HepG2 (cell line): Measurements from ENCODE around the gene PROX1. TPM values are rescaled to one million over a fixed set of nuclear protein-coding genes. Genes with fewer than 3 reads are reported as not detected.
A peak's percentile ranks its signal among the peaks of the same experiment; 100 is the strongest.

Source experiments
- ARID5B ChIP-seq: IDR thresholded peaks from 2 replicates; pipeline ENCODE4 v1.4.0; 2020; ENCODE audit warnings: mild to moderate bottlenecking, missing genetic modification reagents
- IRF1 ChIP-seq: sonication (generic); formaldehyde crosslinking; IDR thresholded peaks from 2 replicates; pipeline ENCODE4 v1.4.0; 2020; ENCODE audit warnings: low read depth, mild to moderate bottlenecking, missing genetic modification reagents
- NBN ChIP-seq: fragments of 450-650 bp; conservative IDR thresholded peaks from 2 replicates; pipeline ENCODE4 v1.6.1; 2017
- NR2F6 ChIP-seq, 2 experiments: IDR thresholded peaks; 2 replicates each; pipeline ENCODE4 v1.6.1; 2016; ENCODE audit warnings: antibody characterized with exemption in 1 of 2, mild to moderate bottlenecking in 1 of 2
- POLR2G ChIP-seq: fragments of 200-400 bp; formaldehyde crosslinking; IDR thresholded peaks from 2 replicates; pipeline ENCODE4 v1.6.1; 2018; ENCODE audit warnings: mild to moderate bottlenecking, low read depth, low read length, moderate library complexity
- RBM22 ChIP-seq: fragments of 200-400 bp; formaldehyde crosslinking; optimal IDR thresholded peaks from 2 replicates; pipeline ENCODE3; 2017; ENCODE audit warnings: mild to moderate bottlenecking, low read length, moderate library complexity
- TRIM24 ChIP-seq: sonication (generic); formaldehyde crosslinking; IDR thresholded peaks from 2 replicates; pipeline ENCODE4 v1.8.0; 2022; ENCODE audit warnings: mild to moderate bottlenecking, missing genetic modification reagents
- USF2 ChIP-seq, 2 experiments: sonication (generic) in 1 of 2; formaldehyde crosslinking in 1 of 2; IDR thresholded peaks; 2 replicates each; pipeline versions ENCODE4 v1.5.1 to v1.6.1; 2011 to 2020; ENCODE audit warnings: borderline replicate concordance in 1 of 2, low read depth in 1 of 2, low read length in 1 of 2, mild to moderate bottlenecking in 1 of 2, missing genetic modification reagents in 1 of 2, moderate library complexity in 1 of 2
- ZFP82 ChIP-seq: sonication (generic); formaldehyde crosslinking; IDR thresholded peaks from 2 replicates; pipeline ENCODE4 v1.5.1; 2020; ENCODE audit warnings: mild to moderate bottlenecking, missing genetic modification reagents, borderline replicate concordance
- ZNF101 ChIP-seq: sonication (generic); formaldehyde crosslinking; IDR thresholded peaks from 2 replicates; pipeline ENCODE4 v1.4.0; 2020; ENCODE audit warnings: mild to moderate bottlenecking, low read depth, missing genetic modification reagents, borderline replicate concordance
- ZNF234 ChIP-seq: sonication (generic); formaldehyde crosslinking; conservative IDR thresholded peaks from 2 replicates; pipeline ENCODE4 v1.5.1; 2020; ENCODE audit warnings: mild to moderate bottlenecking, missing genetic modification reagents
- ZNF281 ChIP-seq: sonication (generic); formaldehyde crosslinking; IDR thresholded peaks from 2 replicates; pipeline ENCODE4 v1.4.0; 2020; ENCODE audit warnings: missing genetic modification reagents, borderline replicate concordance
- ZNF652 ChIP-seq: IDR thresholded peaks from 2 replicates; pipeline ENCODE4 v1.6.1; 2016; ENCODE audit warnings: low read depth, borderline replicate concordance
- ZNF780A ChIP-seq: sonication (generic); formaldehyde crosslinking; IDR thresholded peaks from 2 replicates; pipeline ENCODE4 v1.8.0; 2022; ENCODE audit warnings: mild to moderate bottlenecking, missing genetic modification reagents, moderate library complexity
- polyA plus RNA-seq, 8 experiments: library from polyadenylated mRNA; depleted of rRNA in 3 of 8; stranded (reverse) in 7 of 8; unstranded in 1 of 8; fragments of >200 nt; fragmentation: Illumina TruSeq in 4 of 8; extraction: Trizol in 4 of 8; gene quantifications; 2 replicates each; pipeline versions ENCODE4 v1.2.1 to v1.2.3, GENCODE V29; 2011 to 2016; ENCODE audit warnings: low read depth in 4 of 8, missing spikeins in 1 of 8, mixed read lengths in 1 of 8; ENCODE audit not compliant: insufficient read depth in 1 of 8
- total RNA-seq, 5 experiments: library from RNA; depleted of rRNA; stranded (reverse); fragments of >200 nt; fragmentation: Illumina TruSeq; extraction: Trizol; gene quantifications; 2 replicates each; pipeline ENCODE4 v1.2.3, GENCODE V29; 2016; ENCODE audit warnings: low read depth in 1 of 5
- TF ChIP-seq, protein P1 (sequence below): sonication (generic); formaldehyde crosslinking; IDR thresholded peaks from 2 replicates; pipeline ENCODE4 v1.4.0; 2020; ENCODE audit warnings: low read depth, mild to moderate bottlenecking, missing genetic modification reagents
- TF ChIP-seq, protein P2 (sequence below): sonication (generic); formaldehyde crosslinking; conservative IDR thresholded peaks from 2 replicates; pipeline ENCODE4 v1.8.0; 2022; ENCODE audit warnings: missing genetic modification reagents

Gene PROX1
- total and polyA plus RNA-seq, 2 of the 13 experiments (the other 11 are each of a cell fraction or from before 2014, with no cell fraction given): 12.3 to 30.2 TPM

DNA sequence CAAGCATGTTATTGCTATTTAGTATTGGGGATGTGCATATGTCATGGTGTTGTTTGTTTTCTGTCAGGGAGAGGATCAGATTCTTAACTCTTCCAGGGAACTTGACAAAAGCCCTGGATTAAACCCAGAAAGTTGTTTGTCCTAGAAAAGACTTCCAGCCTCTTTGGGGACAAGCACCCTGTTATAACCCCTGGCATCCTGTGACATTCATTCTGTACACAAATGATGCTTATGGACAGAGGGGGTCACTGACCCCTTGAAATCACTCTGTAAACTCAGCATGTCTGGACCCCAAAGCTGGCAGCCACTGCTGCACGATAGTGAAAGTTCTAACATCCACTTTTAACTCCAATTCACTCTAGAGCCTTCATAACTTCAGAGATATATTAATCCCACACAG, 81.2 kb downstream of the PROX1 start (continued):
- TF ChIP-seq ZNF281 (CRISPR knock-in tag) (no peak), NBN (no peak), USF2 (IDR thresholded peaks at IDR 0.05; ENCODE audit: low read depth, low read length) (no peak), USF2 (CRISPR knock-in tag; IDR thresholded peaks at IDR 0.05; ENCODE audit: borderline replicate concordance) (no peak), RBM22 (no peak), ZNF101 (CRISPR knock-in tag) (no peak), TRIM24 (no peak), ZNF780A (no peak), NR2F6 (IDR thresholded peaks at IDR 0.05) (peak; percentile 35), NR2F6 (CRISPR knock-in tag; IDR thresholded peaks at IDR 0.05) (peak; percentile 62), ARID5B (CRISPR knock-in tag) (peak; percentile 78), ZNF652 (CRISPR knock-in tag) (no peak), POLR2G (no peak), ZFP82 (CRISPR knock-in tag) (no peak), ZNF234 (CRISPR knock-in tag) (no peak), IRF1 (CRISPR knock-in tag) (no peak)
- TF ChIP-seq, protein P1, sequence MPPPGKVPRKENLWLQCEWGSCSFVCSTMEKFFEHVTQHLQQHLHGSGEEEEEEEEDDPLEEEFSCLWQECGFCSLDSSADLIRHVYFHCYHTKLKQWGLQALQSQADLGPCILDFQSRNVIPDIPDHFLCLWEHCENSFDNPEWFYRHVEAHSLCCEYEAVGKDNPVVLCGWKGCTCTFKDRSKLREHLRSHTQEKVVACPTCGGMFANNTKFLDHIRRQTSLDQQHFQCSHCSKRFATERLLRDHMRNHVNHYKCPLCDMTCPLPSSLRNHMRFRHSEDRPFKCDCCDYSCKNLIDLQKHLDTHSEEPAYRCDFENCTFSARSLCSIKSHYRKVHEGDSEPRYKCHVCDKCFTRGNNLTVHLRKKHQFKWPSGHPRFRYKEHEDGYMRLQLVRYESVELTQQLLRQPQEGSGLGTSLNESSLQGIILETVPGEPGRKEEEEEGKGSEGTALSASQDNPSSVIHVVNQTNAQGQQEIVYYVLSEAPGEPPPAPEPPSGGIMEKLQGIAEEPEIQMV (CRISPR knock-in tag): no peak
- TF ChIP-seq, protein P2, sequence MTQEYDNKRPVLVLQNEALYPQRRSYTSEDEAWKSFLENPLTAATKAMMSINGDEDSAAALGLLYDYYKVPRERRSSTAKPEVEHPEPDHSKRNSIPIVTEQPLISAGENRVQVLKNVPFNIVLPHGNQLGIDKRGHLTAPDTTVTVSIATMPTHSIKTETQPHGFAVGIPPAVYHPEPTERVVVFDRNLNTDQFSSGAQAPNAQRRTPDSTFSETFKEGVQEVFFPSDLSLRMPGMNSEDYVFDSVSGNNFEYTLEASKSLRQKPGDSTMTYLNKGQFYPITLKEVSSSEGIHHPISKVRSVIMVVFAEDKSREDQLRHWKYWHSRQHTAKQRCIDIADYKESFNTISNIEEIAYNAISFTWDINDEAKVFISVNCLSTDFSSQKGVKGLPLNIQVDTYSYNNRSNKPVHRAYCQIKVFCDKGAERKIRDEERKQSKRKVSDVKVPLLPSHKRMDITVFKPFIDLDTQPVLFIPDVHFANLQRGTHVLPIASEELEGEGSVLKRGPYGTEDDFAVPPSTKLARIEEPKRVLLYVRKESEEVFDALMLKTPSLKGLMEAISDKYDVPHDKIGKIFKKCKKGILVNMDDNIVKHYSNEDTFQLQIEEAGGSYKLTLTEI (CRISPR knock-in tag): no peak
